Measurements from ENCODE around the gene MMP10.

Gene MMP10

DNA sequence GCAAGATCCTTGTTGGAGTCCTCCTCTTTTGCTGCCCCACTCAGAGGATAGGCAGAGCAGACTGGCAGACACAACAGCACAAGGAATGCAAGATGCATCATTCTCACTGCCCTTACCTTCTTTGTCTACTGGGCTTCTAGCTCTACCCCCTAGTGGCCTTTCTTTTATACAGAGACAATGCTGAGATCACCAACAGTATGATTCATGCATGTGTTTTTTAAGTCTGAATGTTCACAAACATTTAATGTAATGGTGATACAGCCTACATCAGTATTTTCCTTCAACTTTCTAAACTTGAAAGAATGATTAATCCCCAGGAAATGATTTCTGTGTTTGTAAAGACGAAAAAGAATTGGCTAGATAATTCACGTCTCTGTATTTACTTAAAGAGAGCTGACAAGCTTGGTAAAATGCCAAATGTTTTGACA lies at the start of gene MMP10:
MMP10 (minus strand) TSS at position 138 of the 428 bp plus-strand sequence; CDS start at position 101, 37 bp downstream.
- no peak for DNase-seq (ENCODE audit: low read depth)

DNA sequence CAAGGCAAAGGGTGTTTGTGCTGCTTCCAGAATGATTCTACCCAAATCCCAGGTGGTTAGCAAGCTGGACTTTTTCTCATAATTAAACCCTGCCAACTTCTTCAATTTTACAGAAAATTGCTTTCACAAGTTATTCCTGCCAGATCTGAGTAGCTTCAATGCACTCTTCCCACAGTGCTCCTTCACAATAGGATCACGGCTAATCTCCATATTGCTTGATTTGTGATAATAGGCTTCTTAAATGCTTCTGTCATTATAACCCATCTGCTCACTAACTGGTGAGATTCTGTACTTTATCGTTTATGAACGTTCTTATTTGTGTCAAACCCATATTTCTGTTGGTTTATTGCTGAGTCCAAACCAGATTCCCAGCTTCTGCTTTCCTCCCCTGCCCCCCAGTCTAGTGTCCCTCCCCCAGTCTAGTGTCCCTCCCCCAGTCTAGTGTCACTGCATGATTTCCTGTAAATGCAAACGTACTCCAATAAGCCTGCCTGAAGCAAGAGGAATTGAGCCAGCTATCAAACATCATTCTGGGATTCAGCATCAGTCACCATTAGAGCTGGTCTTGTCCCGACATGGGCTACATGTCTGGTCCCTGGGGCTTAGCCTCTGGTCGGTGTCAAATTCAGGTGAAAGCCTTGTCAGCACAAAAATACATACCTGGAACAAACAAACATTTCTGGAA lies 49.0 kb upstream of the MMP10 start:
- no peak for DNase-seq (ENCODE audit: low read depth)

DNA sequence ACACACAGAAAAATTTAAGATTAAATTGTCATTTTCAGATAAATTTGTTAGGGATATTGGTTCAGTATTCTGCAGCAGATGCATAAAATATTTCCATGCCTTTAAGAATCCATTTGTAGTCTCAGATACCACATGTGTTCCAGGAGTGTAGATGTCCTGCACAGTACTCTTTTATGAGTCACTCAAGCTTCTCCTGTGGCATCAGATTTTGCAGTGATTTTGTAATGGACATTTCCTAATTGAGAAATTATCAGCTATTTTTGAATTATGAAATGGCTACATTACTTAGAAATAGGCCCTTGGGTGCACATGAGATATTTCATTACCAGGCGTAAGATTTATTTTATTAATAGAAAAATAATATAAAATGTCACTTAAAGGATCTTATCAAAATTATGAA lies 44.1 kb upstream of the MMP10 start:
- DNase-seq (ENCODE audit: low read depth) = no peak

DNA sequence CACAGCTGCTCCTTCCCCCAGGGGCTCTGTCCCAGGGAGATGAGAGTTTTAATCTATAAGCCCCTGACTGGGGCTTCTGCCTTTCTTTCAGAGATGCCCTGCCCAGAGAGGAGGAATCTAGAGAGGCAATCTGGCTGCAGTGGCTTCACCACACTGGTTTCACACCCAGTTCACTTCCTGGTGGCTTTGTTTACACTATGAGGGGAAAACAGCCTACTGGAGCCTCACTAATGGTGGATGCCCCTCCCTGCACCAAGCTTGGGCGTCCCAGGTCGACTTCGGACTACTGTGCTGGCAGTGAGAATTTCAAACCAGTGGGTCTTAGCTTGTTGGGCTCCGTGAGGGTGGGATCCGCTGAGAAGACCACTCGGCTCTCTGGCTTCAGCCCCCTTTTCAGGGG lies 39.1 kb upstream of the MMP10 start:
- DNase-seq (ENCODE audit: low read depth) = no peak

DNA sequence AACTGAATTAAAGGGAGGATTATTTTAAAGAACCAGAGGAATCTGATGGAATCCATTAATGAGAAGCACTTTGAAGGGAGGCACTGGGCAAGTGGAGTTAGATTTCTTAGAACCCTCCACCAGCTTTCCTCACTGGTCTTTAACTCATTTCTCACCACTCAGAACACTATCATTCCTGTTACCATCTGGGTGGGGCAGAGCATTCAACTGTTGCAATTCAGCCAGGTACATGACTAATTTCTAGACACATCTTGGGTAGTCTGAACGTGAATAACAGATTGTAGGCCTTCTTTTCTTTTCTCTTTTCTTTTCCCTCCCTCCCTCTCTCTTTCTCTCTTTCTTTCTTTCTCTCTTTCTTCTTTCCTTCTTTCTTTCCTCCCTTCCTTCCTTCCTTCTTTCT lies 33.1 kb upstream of the MMP10 start:
- DNase-seq (ENCODE audit: low read depth) = no peak

DNA sequence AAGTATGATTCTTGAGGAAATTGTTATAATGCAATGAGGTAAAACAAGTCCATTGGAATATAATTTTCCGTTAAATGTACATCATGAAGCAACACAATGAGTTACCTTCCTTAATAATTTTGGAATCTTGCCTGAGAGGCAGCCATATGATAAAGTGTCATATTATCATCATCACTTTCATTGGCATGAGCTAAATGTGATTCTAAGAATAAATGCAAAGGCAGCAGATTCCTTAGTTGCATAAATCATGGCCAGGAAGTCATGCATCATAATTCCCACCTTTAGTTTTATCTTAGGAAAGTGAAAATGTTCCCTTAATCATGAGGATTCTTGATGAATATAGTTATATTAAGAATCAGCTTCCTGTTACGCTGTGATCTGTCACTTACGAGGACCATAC lies 31.8 kb upstream of the MMP10 start:
- DNase-seq (ENCODE audit: low read depth) = no peak

DNA sequence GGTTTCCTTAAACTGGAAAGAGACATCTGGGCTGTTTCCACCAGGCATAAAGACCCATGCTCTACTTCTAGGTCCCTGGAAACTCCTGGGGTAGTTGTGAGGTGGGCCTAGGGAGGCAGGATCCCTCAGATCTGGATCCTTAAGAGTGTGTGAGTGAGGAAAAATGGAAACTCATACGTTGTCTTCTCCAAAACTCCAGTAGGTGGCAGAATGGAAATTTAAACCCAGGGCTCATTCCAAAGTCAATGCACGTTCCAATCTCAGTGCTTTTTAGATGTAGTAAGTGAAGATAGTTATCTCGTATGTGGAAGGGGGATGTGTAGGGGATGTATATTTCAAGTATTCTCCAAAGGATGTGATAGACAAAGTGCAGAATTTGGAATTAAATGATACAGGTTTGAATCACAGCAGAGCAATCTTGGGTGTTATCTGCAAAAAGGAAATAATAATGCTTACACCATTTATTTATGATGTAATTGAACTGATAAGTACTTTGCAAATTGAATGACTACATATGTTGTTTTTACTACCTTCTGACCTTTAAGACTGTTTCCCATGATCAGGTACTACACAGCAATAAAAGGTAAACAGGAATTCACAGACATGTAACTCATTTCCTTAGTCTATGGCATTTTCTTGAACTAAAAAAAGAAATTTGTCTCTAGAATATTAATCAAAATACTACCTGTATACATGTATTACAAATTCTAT lies 30.7 kb upstream of the MMP10 start:
- no peak for DNase-seq (ENCODE audit: low read depth)

DNA sequence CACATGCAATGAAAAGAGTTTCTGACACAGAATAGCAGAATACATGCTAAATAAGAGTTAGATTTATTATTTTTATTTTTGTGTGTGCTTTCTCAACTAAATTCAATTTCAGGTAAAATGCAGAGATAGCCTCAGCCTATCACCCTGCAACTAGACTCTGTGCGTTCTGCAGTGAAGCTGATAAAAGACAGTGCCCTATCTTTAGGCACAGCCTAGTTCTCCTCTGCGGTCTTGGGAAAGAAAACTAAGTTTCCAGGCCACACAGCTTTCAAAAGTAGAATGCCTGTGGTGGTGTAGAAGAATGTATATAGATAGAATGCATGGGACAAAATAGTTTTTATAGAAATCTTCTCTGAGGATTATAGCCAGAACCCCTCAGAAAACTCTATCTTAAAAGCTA lies 29.5 kb upstream of the MMP10 start:
- DNase-seq (ENCODE audit: low read depth) = no peak

DNA sequence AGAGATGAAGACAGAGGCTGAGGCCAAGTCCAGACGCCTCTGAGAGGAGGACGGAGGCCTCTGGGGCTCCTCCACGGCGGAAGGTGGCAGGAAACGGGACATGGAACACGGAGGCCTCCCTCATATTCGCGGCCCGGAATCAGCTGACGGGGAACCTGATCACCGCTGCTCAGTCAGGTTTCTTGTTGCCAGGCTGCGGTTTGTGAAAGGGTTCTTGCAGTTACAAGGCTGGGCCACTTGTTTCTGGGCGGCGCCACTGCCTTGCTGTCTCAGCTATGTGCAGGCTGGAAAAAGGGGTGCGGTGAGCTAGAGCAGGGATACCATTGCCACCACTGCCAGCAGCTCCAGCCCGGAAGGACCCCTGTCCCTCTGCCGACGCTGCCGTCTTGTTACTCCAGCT lies 27.5 kb upstream of the MMP10 start:
- no peak for DNase-seq (ENCODE audit: low read depth)

DNA sequence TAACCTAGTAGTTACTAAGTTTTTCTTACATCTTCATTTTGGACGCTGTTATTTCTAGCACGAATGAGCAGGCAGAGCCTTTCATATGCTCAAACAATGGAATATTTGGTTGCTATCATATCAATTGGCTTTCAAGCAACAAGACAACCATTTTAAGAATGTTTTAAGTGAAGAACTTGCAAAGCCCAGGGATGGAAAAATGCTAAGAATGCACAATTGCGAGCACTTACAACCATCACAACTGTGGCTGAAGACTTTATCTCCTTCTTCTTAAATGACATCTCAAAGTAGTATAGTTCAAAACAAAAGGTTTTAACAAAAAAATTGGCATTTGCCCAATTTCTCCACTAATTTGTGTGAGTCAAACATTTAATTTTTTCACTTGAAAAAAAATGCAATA lies 25.9 kb upstream of the MMP10 start:
- no peak for DNase-seq (ENCODE audit: low read depth)

DNA sequence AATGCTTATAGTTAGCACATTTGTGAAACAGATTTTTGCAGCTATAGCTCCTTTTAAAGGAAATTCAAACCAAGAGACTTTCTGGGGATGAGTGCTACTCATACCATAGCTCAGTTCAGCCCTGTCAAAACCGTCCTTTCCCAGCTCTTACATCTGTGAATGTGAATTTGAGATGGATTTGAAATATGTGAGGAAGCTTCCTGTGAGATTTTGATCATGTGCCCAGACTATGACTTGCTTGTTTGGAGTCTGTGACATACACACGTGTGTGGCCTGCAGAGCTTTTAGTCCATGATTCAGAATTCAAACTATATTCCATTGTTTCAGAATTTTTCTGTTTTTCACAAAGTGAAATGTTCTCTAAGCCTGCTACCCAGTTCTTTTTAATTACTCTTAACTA lies 21.9 kb upstream of the MMP10 start:
- DNase-seq (ENCODE audit: low read depth) = no peak

DNA sequence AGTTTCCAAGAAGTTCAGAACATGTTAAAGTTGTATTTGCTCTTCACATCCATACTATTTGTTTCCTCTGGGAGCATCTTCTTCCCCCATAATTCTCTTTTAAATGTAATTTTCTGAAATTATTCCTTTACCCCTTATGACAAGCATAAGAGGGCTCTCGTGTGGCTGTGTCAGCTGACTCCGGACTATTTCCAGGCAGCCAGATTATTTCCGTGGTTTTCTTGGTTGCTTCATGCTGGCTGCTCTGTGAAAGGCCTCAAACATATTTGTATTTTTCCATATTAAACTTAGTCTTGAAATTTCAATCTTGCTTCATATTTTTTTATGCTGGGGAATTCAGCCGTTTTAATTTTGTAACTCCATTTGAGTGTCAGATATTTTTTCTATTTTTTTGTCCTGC lies 20.3 kb upstream of the MMP10 start:
- DNase-seq (ENCODE audit: low read depth) = no peak

DNA sequence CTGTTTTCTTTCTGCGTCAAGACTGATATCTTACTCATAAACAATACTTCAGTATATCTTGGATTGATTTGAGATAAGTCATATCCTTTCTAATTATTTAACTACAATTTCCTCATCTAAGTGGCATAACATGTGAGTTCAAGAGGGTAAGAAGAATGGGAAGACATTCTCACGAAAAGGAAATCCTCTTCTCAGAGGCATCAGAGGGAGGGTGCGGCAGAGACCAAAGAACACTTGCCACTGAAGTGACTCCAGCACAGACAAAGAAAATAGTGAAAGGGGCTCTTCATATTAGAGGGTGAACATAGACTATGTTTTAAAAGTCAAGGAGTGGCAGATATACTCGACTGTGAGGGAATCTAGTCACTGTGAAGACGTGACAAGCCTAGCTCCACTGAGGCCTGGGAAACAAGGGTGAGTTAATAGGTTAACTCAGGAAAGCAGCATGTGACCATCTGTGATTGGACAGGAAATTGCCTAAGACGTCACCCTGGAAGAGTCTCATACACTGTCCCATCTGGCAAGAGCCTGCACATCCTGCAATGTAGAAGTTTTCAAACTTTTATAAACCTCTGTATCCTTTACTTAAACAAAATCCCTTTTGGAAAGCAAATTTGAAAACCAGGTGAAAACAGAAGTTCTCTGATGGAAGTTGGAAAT lies 19.4 kb upstream of the MMP10 start:
- no peak for DNase-seq (ENCODE audit: low read depth)

DNA sequence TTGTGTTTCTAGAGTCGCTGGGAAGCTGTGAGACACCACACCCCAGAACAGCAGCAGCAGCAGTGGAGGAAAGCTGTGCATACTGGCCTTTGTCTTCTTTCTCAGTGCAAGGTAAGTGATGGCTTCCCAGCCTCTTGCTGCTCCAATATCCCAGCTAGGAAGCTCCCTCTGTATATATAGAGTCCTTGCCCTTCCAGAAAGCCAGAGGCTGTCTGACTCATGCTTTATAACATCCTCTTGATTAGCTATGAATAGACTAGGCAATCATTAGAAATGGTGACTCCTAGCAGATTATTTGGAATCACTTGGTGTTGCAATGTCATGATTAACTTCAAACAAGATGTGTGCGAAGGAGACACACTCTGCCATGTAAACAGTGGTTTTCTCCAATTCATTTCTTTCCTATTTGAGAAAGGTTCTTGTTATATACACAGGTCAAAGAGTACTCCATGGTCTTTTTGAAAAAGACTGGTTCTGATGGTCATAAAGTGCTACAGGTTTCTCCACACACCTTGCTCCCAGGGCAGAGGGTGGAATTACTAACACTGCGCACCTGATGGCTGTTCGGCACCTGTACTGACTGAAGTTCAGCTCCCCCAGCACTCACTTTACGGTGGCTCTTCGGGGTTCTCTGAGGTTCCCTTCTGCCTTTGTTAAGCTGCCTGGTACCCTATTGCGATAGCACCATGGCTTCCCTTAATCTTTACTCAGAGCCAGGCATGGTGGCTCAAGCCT lies 17.8 kb upstream of the MMP10 start, which contains the start of gene MMP1:
MMP1 (minus strand) TSS at position 149 of the 735 bp plus-strand sequence; CDS start at position 81, 68 bp downstream.
- DNase-seq (ENCODE audit: low read depth) = no peak

DNA sequence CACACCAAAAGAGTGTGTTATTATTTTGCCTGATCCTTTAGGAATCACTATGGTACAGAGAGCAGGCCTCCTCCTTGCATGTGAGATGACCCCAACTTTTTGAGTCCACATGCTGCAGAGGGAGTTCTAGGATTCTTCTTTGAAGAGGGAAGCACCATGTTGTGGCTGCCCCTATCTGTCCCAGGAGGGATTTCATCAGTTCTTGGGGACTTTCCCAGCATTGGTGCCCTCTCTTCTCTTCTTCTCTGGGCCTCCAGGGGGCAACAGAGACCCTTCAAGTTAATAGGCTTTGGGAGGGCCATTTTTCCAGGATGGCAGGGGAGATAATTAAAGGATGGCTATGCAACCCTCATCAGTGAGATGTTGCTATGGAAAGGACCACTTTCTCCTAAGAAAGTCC lies 14.0 kb upstream of the MMP10 start:
- no peak for DNase-seq (ENCODE audit: low read depth)

DNA sequence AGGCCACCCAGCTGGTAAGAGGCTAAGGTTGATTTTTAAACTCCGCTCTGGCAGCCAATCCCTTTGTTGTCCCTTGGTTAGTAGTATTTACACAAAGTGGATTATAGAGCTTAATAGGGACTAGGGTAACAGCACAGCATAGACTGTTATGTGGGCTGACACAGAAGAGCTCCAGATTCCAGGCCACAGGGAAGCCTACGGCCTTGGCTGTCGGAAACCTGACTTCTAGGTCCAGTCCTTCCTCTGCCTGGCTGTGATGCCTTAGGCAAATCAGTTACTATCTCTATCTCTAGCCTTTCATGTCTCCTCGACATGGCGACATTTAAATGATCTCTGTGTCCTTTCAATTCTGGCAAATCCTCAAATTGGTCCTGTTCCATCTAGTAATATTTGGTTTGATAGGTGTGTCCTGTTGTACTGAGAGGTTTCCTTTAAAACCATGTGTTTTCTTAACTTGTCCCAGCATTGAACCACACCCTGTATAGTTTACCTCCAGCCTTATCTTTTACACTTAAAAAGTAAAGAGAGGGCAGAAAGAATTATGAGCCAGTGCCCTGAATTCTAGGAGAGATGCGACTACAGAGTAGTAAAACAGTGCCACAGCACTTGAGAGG lies 13.4 kb upstream of the MMP10 start:
- DNase-seq (ENCODE audit: low read depth) = no peak

DNA sequence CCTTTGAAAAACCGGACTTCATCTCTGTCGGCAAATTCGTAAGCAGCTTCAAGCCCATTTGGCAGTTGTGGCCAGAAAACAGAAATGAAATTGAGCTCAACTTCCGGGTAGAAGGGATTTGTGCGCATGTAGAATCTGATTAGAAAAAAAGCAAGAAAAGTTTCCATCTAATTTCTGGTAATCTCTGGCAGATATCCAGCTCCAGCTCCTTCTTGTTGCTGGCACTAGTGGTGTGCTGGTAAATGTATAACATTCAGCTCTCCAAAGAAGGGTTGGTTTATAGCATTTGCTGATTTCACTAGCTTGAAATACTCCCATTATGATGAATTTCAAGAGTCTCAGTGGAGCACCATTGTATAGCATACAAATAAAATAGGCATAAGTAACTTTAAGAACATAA lies 12.2 kb upstream of the MMP10 start:
- no peak for DNase-seq (ENCODE audit: low read depth)

DNA sequence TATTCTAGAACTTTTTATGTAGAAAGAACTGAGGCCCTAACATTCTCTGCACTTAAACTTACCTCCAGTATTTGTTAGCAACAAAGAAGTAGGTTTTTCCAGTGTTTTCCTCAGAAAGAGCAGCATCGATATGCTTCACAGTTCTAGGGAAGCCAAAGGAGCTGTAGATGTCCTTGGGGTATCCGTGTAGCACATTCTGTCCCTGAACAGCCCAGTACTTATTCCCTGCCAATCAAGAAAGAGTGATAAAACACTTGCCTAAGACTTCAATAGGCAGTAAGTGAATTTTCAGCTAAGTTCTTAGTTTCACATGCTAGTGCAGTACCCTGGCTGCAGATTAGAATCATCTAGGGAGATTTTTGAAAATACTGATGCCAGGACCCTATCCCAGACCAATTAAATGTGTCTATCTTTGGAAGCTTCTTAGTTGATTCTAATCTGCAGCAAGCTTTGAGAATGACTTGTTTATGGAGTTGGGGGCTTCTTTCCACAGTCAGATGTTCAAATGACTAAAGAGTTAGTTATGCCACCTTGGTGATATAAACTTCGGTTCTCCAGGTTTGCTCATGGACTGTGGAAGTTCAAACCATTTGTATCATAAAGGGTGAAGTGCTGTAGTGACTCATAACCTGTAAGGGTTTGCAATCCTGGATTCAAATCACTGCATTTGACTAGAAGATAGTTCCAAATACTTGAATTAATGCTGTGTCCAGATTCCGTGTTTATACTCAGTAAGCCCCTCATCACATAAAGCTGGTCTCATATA lies 11.0 kb upstream of the MMP10 start:
- no peak for DNase-seq (ENCODE audit: low read depth)

DNA sequence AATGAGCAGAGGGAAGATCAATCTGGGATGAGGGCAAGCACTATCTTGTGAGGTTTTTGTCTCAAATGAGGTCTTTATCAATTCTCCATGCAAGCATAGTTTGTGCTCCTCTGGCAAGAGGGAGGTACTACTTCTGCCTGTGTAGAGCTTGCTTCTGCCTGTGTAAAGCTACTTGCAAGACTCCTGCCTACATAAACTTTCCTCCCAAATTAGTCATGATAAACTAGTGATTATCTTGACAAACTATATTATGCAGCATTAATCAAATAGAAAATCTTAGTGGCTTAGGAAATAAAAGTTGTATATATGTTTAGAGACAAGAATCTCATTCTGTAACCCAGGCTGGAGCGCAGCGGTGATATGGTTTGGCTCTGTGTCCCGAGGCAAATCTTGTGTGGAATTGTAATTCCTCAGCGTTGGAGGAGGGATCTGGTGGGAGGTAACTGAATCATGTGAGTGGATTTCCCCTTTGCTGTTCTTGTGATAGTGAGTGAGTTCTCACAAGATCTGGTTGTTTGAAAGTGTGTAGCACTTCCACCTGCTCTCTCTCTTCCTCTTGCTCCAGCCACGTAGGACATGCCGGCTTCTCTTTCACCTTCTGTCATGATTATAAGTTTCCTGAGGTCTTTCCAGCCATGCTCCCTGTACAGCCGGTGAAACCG lies 8.0 kb upstream of the MMP10 start:
- DNase-seq (ENCODE audit: low read depth) = no peak

DNA sequence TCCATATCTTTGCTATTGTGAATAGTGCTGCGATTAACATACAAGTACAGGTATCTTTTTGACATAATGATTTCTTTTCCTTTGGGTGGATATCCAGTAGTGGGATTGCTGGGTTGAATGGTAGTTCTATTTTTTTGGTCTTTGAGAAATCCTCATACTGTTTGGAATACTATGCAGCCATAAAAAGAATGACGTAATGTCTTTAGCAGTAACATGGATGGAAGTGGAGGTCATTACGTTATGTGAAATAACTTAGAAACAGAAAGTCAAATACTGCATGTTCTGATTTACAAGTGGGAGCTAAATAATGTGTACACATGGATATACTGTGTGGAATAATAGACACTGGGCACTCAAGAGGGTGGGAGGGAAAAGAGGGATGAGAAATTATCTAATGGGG lies 4.0 kb upstream of the MMP10 start:
- no peak for DNase-seq (ENCODE audit: low read depth)

DNA sequence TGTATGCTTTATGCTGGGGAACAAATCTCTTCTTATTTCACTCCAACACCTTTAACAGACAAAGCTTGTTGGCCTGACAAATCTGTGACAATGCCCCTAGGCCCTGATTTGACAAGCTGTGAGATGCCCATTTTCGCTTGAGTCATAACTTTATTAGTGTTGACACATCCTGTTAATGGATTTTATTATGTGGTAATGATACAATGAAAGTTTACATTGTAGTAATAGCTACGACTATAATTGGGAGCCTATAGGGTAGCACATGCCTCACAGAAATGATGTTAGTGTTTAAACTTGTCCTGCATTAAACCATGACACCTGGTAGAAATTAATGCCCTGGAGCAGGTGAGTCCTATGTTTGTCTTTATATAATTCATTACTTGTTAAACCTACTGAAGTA lies 3.3 kb upstream of the MMP10 start:
- no peak for DNase-seq (ENCODE audit: low read depth)

All from activated T-cell treated with anti-CD3 and anti-CD28 coated beads for 1 hour (primary cell).